Measurements from ENCODE around the gene MYO1D.

DNA sequence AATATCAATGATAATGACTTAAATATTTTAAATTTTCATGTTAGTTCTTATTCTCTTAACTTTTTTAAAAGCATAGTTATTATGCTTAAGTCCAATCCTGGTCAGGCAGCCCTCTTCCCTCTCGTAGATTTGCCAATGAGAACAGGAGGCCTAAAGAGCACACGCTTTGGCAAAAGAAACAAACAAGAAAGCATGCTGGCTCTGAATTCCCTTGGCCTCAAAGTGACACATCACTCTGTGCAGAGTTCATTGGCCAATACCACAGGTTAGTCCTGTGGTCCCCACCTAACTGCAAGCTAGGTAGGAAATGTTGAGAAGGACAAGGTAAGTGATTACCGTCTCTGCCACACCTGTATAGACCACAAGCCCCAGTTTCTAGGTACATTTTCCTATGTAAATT lies 61.5 kb downstream of the MYO1D start:
- no peak for TF ChIP-seq EZH2phosphoT487 (IDR thresholded peaks at IDR 0.05; ENCODE audit: low read depth)
- TF ChIP-seq, protein P1, sequence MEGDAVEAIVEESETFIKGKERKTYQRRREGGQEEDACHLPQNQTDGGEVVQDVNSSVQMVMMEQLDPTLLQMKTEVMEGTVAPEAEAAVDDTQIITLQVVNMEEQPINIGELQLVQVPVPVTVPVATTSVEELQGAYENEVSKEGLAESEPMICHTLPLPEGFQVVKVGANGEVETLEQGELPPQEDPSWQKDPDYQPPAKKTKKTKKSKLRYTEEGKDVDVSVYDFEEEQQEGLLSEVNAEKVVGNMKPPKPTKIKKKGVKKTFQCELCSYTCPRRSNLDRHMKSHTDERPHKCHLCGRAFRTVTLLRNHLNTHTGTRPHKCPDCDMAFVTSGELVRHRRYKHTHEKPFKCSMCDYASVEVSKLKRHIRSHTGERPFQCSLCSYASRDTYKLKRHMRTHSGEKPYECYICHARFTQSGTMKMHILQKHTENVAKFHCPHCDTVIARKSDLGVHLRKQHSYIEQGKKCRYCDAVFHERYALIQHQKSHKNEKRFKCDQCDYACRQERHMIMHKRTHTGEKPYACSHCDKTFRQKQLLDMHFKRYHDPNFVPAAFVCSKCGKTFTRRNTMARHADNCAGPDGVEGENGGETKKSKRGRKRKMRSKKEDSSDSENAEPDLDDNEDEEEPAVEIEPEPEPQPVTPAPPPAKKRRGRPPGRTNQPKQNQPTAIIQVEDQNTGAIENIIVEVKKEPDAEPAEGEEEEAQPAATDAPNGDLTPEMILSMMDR (IDR thresholded peaks at IDR 0.05; ENCODE audit: low read depth, low read length) = no peak

Data from OCI-LY3 (cell line).